ENCODE results near the gene GOLGA8N.
"Not testable (repeated sequence)": the region's sequence is repeated elsewhere in the genome, so short reads cannot be mapped to it uniquely, and the experiment has no call there.

The GOLGA8N gene

DNA sequence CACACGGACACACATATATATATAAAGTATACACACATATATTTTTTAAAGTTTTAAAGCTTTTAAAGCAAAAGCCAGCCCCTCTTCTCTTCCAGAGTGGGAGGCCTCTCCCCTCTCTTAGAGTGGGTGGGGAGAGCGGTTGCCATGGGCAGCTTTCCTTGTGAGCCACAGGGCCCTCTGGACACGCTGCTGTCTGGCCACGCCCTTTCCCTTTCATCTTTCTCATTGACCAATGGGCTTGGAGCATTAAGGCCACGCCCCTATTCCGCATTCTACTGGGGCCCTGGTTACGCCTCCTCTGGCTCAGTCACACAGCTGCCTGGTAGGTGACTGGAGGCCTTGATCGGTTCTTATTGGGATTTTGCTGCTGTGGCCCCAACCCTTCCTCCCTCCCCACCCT lies at the start of gene GOLGA8N:
TSS of gene GOLGA8N (plus strand) at position 306 of the 400 bp plus-strand sequence.
- not testable (repeated sequence) for DNase-seq

DNA sequence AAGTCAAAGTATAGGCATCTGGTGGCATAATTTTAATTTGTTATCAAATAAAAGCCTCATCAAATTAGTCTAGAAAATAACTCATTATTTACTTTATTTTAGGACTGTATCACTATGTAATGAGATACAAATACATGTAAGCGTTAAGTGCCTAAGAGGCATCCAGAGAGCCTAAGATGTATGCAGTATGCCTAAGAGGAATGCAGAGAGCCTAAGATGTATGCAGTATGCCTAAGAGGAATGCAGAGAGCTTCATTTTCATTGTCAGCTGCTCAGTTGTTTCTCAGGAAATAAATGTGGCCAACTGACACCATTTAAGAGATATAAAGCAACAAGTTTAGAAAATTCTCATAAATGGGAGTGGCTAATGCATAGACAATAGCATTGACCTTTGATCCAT lies 49.8 kb upstream of the GOLGA8N start:
- not testable (repeated sequence) for DNase-seq

DNA sequence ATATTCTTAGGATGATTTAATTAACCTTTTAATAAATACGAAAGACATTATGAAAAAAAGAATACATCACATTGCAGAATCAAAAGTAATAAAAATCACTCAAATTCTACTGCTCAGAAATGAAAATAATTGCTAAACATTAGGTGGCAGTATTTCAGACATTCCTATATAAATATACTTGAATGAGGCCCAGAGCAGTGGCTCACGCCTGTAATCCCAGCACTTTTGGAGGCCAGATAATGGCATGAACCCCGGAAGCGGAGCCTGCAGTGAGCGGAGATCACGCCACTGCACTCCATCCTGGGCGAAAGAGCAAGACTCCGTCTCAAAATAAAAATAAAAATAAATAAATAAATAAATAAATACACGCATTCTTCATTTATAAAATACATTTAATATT lies 48.1 kb upstream of the GOLGA8N start:
- DNase-seq, result not testable (repeated sequence)

DNA sequence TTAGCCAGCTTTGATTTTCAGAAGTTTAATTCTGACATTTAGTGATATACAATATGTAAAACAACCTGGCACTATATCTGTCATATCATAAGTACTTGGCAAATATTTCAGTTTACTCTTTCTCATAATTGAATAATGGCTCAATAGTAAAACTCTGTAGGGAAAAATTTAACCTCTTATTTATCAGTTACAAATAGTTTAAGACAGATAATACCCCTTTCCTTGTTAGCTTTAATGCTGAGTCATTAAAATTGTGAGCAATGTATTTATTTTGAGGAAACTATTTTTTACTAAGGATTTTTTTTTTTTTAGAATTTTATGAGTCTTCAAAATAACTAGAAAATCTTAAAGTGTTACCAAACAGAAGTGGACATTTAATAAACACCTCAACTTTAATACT lies 38.7 kb upstream of the GOLGA8N start:
- not testable (repeated sequence) for DNase-seq

DNA sequence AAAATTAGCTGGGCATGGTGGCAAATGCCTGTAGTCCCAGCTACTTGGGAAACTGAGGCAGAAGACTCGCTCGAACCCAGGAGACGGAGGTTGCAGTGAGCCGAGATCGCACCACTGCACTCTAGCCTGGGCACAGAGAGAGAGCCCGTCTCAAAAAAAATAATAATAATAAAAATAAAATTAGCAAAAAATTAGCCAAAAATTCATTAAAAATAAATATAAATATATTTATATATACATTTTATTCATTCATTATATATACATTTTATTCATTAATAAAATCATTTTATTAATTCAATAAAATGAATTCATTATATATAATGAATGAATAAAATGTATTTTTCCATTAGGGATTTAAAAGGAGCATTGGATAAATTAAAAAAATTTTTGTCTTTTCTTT lies 31.1 kb upstream of the GOLGA8N start:
- DNase-seq, result not testable (repeated sequence)

DNA sequence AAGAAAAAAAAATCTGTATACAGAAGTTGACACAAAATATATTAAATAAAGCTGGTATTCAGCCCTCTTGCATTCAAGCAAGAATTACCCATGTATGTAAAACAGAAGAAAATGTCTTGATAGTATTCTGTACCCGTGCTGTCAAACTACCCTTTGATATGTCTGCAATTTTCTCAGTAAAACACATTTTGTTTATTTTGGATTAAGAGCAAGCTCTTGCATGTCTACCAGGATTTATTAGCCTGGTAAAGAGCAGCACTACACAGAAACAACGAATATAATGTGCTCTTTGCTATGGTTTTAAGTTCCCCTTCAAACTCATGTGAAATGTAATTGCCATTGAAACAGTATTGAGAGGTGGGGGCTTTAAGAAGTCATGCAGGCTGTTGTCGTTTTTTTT lies 24.3 kb upstream of the GOLGA8N start:
- not testable (repeated sequence) for DNase-seq

DNA sequence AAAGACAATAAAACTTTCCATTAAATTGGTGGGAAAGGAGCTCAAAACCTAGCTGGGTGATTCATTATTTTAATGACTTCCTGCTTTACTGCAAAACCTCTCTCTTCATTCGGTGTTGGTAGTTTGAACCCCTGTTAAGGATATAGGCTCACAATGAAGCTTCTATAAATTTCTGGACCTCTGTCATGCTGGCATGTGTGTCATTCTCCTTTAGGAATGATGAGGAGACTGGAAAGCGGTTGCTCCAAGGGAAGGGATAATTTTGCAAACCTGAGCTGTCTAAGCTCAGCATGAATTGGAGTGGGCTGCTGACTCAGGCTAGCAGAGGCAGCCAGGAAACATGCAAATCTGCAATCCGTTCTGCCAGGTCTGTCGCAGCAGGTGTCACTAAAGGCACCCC lies 14.8 kb upstream of the GOLGA8N start:
- DNase-seq, result not testable (repeated sequence)

DNA sequence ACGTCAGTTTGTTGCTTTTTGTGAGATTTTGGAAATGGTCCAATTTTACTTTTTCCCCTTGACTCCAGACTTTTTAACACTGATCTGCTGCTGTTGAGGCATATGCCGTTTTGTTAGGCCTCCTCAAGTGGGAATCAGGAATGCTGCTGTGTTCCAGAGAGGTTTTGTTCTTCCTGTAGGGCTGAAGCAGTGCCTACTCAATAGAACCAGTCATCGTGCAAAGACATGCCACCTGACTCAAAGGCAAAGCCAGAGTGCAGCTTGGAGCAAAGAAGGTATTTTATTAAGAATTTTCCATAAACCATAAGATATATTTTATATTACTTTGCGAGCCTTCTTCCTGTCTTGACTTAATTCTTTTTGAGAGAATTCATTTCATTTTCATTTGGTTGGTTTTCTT lies 7.4 kb upstream of the GOLGA8N start:
- not testable (repeated sequence) for DNase-seq

DNA sequence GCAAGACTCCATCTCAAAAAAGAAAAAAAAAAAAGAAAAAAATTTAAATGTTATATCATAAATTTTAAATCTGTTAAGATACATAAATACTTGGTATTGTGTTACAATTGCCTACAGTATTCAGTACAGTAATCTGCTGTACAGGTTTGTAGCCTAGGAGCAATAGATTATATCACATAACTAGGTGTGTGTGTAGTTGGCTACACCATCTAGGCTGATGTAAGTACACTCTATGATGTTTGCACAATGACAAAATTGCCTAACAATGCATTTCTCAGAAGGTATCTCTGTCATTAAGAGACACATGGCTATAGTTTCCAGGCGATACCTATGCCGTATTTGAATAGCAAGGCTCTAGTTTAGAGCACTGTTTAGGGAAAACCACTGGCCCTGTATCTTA lies 16.3 kb downstream of the GOLGA8N start:
- DNase-seq, result not testable (repeated sequence)

DNA sequence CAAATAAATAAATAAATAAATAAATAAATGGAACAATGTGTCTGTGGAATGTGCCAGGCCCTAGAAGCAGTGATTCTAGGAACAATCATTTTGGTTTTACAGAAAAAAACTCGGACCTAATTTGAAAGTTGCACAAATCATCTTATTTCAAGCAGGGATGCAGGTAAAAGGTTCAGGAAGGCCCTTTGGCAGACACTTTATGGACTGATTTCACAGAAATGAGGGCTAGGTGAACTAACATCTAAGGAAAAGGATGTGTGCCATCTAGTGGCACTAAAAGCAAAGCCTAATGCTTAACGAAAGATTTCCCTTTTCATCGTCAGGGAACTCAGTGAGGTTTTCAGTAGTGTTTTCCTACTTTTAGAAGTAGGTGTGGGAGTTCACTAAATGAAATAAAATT lies 17.5 kb downstream of the GOLGA8N start:
- not testable (repeated sequence) for DNase-seq

DNA sequence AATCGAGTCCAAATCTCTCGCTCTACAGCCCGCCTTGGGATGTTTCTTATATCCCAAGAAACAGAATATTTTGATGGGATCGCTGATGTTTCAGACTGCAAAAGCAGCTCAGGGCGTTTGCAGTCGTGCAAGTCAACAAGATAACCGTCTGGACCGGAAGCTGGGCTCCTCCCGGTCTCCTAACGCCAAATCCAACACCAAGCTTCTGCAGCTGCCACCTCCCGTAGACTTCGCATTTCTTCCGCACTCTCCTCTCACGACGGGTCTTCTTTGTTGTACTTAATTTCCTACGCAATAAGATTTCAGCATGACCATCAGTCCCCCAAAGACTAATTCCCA lies 21.4 kb downstream of the GOLGA8N start:
- DNase-seq, result not testable (repeated sequence)

DNA sequence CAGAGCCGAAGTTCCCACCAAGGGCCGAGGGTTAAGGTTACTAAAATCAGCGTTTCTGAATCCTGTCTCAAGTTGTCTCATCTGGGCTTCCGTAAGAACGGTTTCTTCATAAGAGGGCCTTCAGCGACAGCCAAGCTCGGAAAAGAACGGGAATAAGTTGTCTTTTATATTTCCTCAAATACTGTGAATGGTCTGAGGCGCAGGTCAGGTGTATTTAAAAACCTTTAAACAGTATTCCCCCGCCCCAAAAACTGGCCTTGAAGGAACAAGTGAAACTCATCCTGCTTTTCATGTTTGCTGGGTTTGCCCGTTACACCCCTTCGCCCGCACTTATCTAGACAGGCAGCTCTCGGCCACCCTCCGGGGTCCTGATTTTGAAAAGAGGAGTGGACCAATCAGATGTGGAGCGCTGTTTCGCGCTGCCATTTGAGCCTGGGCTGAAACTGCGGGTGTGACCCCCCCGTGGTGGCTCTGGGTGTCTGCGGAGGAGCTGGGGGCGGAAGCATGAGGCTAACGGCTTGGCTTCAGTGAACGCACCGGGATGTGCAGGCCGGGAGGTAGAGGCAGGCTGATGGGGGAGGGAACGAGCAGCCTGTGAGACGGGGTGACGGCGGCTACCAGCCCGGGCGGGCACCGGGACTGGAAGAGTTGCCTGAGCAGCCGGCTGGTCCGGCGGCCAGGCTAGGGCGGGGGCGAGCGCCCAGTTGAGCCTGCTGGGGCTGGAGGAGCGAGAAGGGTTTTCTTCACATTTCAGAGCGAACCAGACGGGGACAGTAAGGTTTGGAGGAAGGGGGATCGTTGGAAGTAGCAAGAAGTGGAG lies 22.0 kb downstream of the GOLGA8N start, which contains the start of gene ARHGAP11A:
TSS of gene ARHGAP11A (plus strand) at position 454 of the 820 bp plus-strand sequence. CDS start 708 bp downstream, outside the sequence.
- not testable (repeated sequence) for DNase-seq

DNA sequence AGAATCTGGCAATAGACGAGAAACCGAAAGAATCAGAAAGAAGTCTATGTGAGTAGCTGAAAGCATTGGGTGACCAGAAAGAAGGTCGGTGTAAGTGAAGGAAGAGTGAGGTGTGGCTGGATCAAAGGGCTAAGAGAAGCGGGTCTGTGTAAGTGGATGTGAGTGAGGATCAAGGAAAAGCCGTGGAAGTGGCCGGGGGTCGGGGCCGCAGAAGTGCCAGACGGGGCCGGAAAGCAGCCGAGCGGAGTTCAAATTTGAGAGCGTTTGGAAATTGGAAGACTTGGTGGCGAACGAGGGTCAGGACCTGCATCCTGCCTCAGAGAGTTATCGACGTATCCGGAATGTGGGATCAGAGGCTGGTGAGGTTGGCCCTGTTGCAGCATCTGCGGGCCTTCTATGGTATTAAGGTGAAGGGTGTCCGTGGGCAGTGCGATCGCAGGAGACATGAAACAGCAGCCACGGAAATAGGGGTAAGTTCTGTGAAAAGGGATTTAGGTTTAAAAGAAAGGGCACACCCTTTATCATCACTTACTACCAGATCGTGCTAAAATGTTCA lies 22.7 kb downstream of the GOLGA8N start:
- DNase-seq, result not testable (repeated sequence)

DNA sequence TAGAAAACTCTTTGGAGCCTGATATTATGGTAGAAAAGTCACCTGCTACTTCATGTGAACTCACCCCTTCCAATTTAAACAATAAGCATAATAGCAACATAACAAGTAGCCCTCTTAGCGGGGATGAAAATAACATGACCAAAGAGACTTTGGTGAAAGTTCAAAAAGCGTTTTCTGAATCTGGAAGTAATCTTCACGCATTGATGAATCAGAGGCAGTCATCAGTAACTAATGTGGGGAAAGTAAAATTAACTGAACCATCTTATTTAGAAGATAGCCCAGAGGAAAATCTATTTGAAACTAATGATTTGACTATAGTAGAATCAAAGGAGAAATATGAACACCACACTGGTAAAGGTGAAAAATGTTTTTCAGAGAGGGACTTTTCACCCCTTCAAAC lies 43.2 kb downstream of the GOLGA8N start:
- no peak for DNase-seq

DNA sequence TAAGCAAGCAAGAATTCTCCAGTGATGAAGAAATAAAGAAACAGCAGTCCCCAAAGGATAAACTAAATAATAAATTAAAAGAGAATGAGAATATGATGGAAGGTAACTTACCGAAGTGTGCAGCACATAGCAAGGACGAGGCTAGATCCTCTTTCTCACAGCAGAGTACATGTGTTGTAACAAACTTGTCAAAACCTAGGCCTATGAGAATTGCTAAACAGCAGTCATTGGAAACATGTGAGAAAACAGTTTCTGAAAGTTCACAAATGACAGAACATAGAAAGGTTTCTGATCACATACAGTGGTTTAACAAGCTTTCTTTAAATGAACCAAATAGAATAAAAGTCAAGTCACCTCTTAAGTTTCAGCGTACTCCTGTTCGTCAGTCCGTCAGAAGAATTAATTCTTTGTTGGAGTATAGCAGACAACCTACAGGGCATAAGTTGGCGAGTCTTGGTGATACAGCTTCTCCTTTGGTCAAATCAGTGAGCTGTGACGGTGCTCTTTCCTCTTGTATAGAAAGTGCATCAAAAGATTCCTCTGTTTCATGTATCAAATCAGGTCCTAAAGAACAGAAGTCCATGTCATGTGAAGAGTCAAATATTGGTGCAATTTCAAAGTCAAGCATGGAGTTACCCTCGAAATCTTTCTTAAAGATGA lies 43.8 kb downstream of the GOLGA8N start:
- DNase-seq, result no peak

DNA sequence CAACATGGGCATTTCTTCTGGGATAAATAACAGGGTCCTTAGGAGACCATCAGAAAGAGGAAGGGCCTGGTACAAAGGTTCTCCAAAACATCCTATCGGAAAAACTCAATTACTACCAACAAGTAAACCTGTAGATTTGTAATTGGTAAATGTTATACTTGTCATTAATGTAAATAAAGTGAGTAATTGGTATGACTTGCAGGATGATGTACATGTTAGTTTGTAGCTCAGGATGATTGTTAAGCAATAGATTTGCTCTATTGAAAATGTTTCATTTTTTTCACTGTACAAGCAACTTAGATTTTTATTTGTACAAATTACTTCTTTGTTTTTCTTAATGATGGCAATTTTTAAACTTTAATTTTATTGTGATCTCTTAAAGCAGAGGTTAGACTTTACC lies 44.4 kb downstream of the GOLGA8N start:
- DNase-seq, result no peak

DNA sequence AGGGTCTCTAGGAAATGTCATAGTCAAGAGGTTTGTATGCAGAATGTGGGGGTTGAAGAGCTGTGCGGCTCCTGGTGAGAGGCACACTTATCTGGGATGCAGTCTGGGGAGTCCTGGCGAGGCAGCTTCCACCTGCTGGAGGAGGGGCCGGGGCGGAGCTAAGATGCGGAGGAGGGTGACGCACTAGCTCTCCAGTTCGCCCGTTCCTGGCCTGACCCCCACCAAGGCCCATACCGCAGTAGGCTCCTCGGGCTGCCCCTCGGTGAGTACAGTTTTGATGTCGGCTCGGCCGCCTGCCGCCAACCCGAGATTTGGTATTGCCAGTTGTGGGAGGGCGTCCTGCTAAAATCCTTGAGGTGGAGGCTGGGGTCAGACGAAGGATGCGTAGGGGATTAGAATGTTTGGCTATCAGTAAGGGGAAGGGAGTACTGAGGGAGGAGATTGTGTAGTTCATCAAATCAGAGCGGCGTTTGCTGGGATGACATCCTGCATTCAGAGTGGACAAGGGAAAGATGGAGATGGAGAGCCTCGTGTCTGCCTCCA lies 48.3 kb downstream of the GOLGA8N start, which contains the start of gene SCG5:
TSS of gene SCG5 (plus strand) at position 194 of the 543 bp plus-strand sequence. CDS start 1,883 bp downstream, outside the sequence.
- DNase-seq, result no peak

DNA sequence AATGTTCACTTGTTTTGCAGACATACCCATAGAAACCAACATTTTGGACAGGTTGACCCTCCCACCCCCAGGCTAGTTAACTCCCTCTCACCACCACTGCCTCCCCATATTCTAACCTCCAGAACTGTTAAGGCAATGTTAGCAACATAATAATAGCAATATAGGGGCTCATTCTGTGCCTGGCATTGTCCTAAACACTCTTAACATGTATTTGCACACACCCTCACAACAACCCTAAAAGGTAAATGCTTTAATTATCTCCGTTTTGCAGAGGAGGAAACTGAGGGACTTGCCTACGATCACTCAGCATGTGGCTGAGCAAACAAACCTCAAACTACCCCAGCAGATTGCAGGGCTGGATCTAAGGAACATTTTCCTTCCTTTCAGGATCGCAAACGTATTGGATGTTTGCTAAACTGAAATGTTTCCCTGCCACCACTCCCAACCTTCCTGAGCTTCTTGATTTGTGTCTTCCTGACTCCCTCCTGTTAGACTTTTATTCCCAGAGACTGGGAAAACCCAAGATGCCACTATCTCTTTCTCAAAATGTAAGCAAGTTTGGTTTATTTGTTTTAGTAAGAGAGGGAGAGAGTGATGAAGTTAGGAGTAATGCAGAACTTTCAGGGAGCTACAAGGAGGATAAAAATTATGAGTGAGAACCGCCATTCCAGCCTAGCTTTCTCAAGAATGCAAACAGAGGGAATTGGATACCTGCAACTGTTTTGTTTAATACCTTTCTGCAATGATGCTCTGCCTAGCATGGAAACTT lies 49.6 kb downstream of the GOLGA8N start:
- no peak for DNase-seq

DNA sequence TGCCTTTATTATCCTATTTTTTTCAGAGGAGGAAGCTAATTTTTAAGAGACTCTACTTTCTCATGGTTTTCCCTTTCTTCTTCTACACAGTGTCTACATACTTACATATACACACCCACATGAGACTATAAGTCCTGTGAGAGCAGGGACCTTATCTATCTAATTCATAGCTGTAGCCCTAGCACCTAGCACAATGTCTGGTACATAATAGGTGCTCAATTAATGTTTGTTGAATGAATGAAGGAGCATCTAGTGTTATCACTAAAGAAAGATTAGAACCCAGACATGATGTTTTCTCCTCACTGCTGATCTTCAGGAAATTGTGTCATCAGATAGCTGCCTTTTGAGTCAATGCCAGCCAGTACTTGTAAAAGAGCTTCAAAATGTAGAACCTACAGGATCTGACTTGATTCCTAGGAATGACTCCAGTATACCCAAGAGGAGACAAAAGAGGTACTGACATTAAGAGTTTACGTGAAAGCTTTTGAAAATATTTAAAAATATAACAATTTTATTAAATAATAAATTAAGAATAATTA lies 50.7 kb downstream of the GOLGA8N start:
- no peak for DNase-seq

DNA sequence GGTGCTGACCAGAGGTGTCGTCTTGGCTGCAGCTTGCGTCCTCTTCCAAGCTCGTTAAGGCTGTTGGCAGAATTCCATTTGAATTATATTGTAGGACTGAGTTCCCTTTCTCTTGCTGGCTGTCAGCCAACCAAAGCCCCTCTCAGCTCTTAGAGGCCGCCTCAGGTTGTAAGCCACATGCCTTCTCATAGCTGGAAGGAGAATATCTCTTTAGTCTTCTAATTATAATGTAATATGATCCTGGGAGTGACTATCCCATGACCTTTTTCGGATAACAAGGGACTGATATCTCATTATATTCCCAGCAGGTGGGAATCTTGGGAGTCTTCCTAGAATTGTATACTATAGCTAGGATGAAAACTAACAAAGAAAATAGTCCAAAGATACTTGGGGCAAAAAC lies 53.0 kb downstream of the GOLGA8N start:
- DNase-seq, result no peak

DNA sequence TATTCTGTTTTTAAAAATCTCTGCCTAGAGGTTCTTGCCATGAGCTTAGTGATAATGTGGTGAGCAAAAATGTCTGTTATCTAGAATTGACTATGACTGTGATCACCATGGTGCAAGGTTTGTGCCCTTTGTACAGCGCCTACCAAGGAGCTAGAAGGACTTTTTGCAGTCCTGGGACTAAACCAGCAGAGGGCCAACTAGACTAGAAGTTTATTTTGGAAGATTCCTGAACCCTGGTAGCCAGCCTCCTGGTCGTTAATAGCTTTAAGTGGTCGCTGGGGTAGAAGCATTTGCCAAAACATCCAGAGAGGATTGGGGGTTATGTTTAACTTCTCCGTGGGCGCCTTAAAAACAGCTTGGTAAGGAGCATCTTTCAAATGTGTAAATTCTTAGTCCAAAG lies 56.1 kb downstream of the GOLGA8N start:
- DNase-seq, result peak; percentile 15

DNA sequence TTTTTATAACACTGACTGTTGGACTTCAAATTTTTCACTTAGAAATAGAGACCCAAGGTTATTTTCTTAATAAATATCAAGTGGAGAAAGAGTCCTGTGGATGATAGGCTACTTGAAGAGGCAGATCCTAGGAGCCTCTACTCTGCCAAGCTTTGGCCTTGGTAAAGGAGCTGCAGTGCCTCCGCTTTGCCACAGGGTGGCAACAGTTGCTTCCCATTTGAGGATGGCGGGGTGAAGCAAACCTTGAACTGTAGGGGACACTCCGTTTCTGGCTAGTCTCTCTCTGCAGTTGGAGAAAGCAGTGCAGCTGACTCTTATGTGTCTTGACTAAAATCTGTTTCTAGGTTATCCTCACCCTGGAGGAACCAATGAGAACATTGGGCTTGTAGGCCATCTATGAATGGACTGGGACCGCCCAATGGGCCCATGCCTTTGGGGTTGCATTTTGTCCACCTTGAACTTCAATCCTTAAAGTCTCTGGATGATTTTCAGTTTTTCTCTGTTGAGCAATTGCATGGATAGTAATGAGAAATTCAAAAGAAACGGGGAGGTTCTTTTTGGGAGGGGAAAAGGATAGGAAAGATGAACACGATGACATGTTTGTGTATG lies 58.1 kb downstream of the GOLGA8N start:
- peak; percentile 17 for DNase-seq

Measured in 8988T (cell line).